ENCODE data around the gene PWWP2B.

GRCh38 chr10:132427939-132428367 lies 31.0 kb downstream of the PWWP2B start:
- TF ChIP-seq CTCF (conservative IDR thresholded peaks at IDR 0.05 in 1 of 2, IDR thresholded peaks at IDR 0.05 in 1 of 2; ENCODE audit: extremely low read depth in 1 of 2, insufficient read depth in 1 of 2, low read depth in 1 of 2, low read length in 2 of 2) (no peak), EZH2 (IDR thresholded peaks at IDR 0.05; ENCODE audit: borderline replicate concordance, low read length) (no peak)

Measured in mammary epithelial cell (primary cell).